ENCODE measurements around the gene MGAT3. TPM values are rescaled to one million over a fixed set of nuclear protein-coding genes. Genes with fewer than 3 reads are reported as not detected.

The MGAT3 gene
- total and polyA plus RNA-seq, 2 donors (not counting 1 experiment from before 2014, with no cell fraction given) = 11.1 to 27.8 TPM

DNA sequence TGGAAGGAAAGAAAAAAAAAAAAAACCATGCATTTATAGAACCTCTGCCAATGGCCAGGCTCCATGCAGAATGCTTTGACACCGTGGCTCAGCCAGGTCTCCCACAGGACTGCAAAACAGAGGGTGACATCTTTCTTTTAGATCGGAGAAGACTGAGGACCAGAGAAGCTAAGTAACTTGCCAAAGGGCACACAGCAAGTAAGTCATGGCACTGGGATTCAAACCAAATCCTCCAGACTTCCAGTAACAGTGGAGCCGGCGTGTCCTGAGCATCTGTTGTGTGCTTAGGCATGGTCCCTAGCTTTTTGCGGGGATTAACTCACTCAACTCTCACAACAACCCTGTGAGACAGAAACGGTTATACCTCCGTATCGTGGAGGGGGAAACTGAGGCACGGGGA lies 20.7 kb downstream of the MGAT3 start:
- TF ChIP-seq EZH2 (IDR thresholded peaks at IDR 0.05; ENCODE audit: borderline replicate concordance, insufficient read depth, low read depth, low read length, poor library complexity, severe bottlenecking) = no peak
- TF ChIP-seq, protein P1, sequence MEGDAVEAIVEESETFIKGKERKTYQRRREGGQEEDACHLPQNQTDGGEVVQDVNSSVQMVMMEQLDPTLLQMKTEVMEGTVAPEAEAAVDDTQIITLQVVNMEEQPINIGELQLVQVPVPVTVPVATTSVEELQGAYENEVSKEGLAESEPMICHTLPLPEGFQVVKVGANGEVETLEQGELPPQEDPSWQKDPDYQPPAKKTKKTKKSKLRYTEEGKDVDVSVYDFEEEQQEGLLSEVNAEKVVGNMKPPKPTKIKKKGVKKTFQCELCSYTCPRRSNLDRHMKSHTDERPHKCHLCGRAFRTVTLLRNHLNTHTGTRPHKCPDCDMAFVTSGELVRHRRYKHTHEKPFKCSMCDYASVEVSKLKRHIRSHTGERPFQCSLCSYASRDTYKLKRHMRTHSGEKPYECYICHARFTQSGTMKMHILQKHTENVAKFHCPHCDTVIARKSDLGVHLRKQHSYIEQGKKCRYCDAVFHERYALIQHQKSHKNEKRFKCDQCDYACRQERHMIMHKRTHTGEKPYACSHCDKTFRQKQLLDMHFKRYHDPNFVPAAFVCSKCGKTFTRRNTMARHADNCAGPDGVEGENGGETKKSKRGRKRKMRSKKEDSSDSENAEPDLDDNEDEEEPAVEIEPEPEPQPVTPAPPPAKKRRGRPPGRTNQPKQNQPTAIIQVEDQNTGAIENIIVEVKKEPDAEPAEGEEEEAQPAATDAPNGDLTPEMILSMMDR (IDR thresholded peaks at IDR 0.05) = no peak
- H2AFZ ChIP-seq (ENCODE audit: insufficient read depth, low read depth, low read length, poor library complexity, severe bottlenecking) = no peak overlapping the region
- Mint-ChIP-seq H3K9me3 (ENCODE audit: insufficient read depth) (no peaks in the 10 kb centered on the region), H3K27me3 (no peaks in the 10 kb centered on the region), H3K27ac (no peak overlapping the region), H3K4me3 (no peak overlapping the region), H3K4me1 (peaks cover 11% of the 10 kb centered on the region)
- H3K4me1 ChIP-seq (ENCODE audit: control insufficient read depth in 2 of 2, insufficient read depth in 2 of 2, low read length in 2 of 2) = peaks cover 9 to 10% of the 10 kb centered on the region in 2 donors
- POLR2A ChIA-PET = no interaction called here
- ATAC-seq (ENCODE audit: low read depth) = no peak
- H3K4me2 ChIP-seq (replicated peaks; ENCODE audit: low read depth, low read length, poor library complexity, severe bottlenecking) = no peak overlapping the region
- CTCF ChIA-PET = interaction anchor here (0.8 kb wide), 1 partner anchor 15 kb away, joined by 4 read pairs; no protein-coding TSS in a partner anchor
- intact Hi-C loops (cut with micrococcal nuclease) = no loop called here
- H3K27ac ChIP-seq (ENCODE audit: low read length in 2 of 2) = no peak overlapping the region
- WGBS (ENCODE audit: insufficient coverage) = 96% methylated on average over 9 of the region's 9 CpGs
- peaks cover 10% of the 10 kb centered on the region for H4K20me1 ChIP-seq (ENCODE audit: control insufficient read depth, insufficient read depth, low read length, poor library complexity, severe bottlenecking)
- no peak for DNase-seq
- no peaks in the 10 kb centered on the region for H3K27me3 ChIP-seq (replicated peaks in 1 of 4; ENCODE audit: control extremely low read depth in 1 of 4, control insufficient read depth in 3 of 4, insufficient read depth in 4 of 4, low read length in 3 of 4)
- no peaks in the 10 kb centered on the region for H3K9me3 ChIP-seq (ENCODE audit: control extremely low read depth in 1 of 3, control insufficient read depth in 2 of 3, insufficient read depth in 1 of 3, low read length in 2 of 3)
- H3K79me2 ChIP-seq (ENCODE audit: control insufficient read depth, insufficient read depth, low read length) = peaks cover 43% of the 10 kb centered on the region
- no peak overlapping the region for H3K9ac ChIP-seq (ENCODE audit: low read length)
- H3K4me3 ChIP-seq (ENCODE audit: control extremely low read depth in 1 of 5, extremely low read depth in 1 of 5, insufficient read depth in 1 of 5, low read depth in 2 of 5, low read length in 4 of 5) = no peak overlapping the region
- no peaks in the 10 kb centered on the region for H3K36me3 ChIP-seq (replicated peaks in 1 of 2; ENCODE audit: control extremely low read depth in 1 of 2, control insufficient read depth in 1 of 2, extremely low read depth in 1 of 2, insufficient read depth in 2 of 2, low read length in 1 of 2)

DNA sequence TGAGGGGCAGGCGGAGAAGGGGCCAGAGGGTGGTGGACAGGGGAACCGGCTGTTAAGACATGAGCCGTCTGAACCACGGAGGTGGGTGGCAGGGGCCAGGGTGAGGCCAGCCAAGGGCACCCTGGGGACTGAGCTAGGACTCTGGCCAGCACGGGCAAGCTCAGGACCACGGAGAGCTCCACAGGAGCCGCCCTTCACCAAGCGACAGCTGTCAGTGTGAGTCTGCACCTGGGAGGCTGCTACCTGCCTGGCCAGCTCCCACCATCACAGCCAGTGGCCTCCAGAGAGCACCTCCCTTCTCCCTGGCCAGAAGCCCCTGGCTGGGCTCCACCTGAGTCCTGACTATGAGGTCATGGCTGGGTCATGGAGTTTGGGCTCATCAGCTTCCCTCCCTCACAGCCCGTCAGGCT lies 21.6 kb downstream of the MGAT3 start:
- WGBS (ENCODE audit: insufficient coverage) = 94% methylated on average over 7 of the region's 9 CpGs
- Histone ChIP-seq H3K27ac (ENCODE audit: low read length in 2 of 2) (no peak overlapping the region), H3K36me3 (replicated peaks in 1 of 2; ENCODE audit: control extremely low read depth in 1 of 2, control insufficient read depth in 1 of 2, extremely low read depth in 1 of 2, insufficient read depth in 2 of 2, low read length in 1 of 2) (no peaks in the 10 kb centered on the region), H4K20me1 (ENCODE audit: control insufficient read depth, insufficient read depth, low read length, poor library complexity, severe bottlenecking) (peaks cover 10% of the 10 kb centered on the region), H3K79me2 (ENCODE audit: control insufficient read depth, insufficient read depth, low read length) (peaks cover 43% of the 10 kb centered on the region), H3K9ac (ENCODE audit: low read length) (no peak overlapping the region), H3K4me2 (replicated peaks; ENCODE audit: low read depth, low read length, poor library complexity, severe bottlenecking) (no peak overlapping the region), H3K27me3 (replicated peaks in 1 of 4; ENCODE audit: control extremely low read depth in 1 of 4, control insufficient read depth in 3 of 4, insufficient read depth in 4 of 4, low read length in 3 of 4) (no peaks in the 10 kb centered on the region), H3K4me3 (ENCODE audit: control extremely low read depth in 1 of 5, extremely low read depth in 1 of 5, insufficient read depth in 1 of 5, low read depth in 2 of 5, low read length in 4 of 5) (no peak overlapping the region), H3K9me3 (ENCODE audit: control extremely low read depth in 1 of 3, control insufficient read depth in 2 of 3, insufficient read depth in 1 of 3, low read length in 2 of 3) (no peaks in the 10 kb centered on the region), H2AFZ (ENCODE audit: insufficient read depth, low read depth, low read length, poor library complexity, severe bottlenecking) (no peak overlapping the region), H3K4me1 (ENCODE audit: control insufficient read depth in 2 of 2, insufficient read depth in 2 of 2, low read length in 2 of 2) (peaks cover under 1% of the 10 kb centered on the region in 2 donors)
- no peak overlapping the region for H3K4me3 Mint-ChIP-seq
- POLR2A ChIA-PET = no interaction called here
- H3K27ac Mint-ChIP-seq = no peak overlapping the region
- no peaks in the 10 kb centered on the region for H3K27me3 Mint-ChIP-seq
- CTCF ChIA-PET = interaction anchor here (0.8 to 1.1 kb wide), 2 partner anchors 15 to 18 kb away, joined by 4 read pairs; no protein-coding TSS in a partner anchor
- H3K9me3 Mint-ChIP-seq (ENCODE audit: insufficient read depth) = no peaks in the 10 kb centered on the region
- no peak for TF ChIP-seq EZH2 (IDR thresholded peaks at IDR 0.05; ENCODE audit: borderline replicate concordance, insufficient read depth, low read depth, low read length, poor library complexity, severe bottlenecking)
- TF ChIP-seq, protein P1 (IDR thresholded peaks at IDR 0.05) = no peak
- ATAC-seq (ENCODE audit: low read depth) (no peak), DNase-seq (no peak)
- intact Hi-C loops (cut with micrococcal nuclease) = no loop called here
- peaks cover 2% of the 10 kb centered on the region for H3K4me1 Mint-ChIP-seq
